Astrocyte (in vitro differentiated cells and primary cell): ENCODE data around the gene PRR15. TPM values are rescaled to one million over a fixed set of nuclear protein-coding genes. Genes with fewer than 3 reads are reported as not detected.

Source experiments
- DNase-seq: peaks from one replicate; pipeline ENCODE4 v3.0.0-alpha.2; 2010; ENCODE audit warnings: low read depth
- FAIRE-seq: peaks from 2 replicates; lab custom pipeline; 2011; peaks lifted over from hg19 to GRCh38; lab: Jason Lieb, UNC
- H2AFZ ChIP-seq: 2 replicates; pipeline ENCODE4 v1.6.0; 2012; ENCODE audit warnings: low read depth, low read length, inconsistent platforms
- H3K27ac ChIP-seq: 2 replicates; pipeline ENCODE4 v1.5.1; 2011; ENCODE audit warnings: low read depth, low read length, inconsistent platforms
- H3K27me3 ChIP-seq: 2 replicates; pipeline ENCODE4 v1.6.0; 2011; ENCODE audit warnings: low read length, inconsistent platforms; ENCODE audit not compliant: insufficient read depth
- H3K36me3 ChIP-seq: 2 replicates; pipeline ENCODE4 v1.5.1; 2011; ENCODE audit warnings: low read length, inconsistent platforms; ENCODE audit not compliant: insufficient read depth
- H3K4me1 ChIP-seq: 2 replicates; pipeline ENCODE4 v1.5.1; 2011; ENCODE audit warnings: low read length, inconsistent platforms; ENCODE audit not compliant: insufficient read depth
- H3K4me2 ChIP-seq: 2 replicates; pipeline ENCODE4 v1.6.0; 2012; ENCODE audit warnings: low read length, inconsistent platforms
- H3K4me3 ChIP-seq: 2 replicates; pipeline ENCODE4 v1.5.1; 2011; ENCODE audit warnings: low read depth, mild to moderate bottlenecking, low read length, inconsistent platforms; ENCODE audit not compliant: insufficient read depth
- H3K79me2 ChIP-seq: 2 replicates; pipeline ENCODE4 v1.6.0; 2012; ENCODE audit warnings: mild to moderate bottlenecking, low read length, inconsistent platforms; ENCODE audit not compliant: insufficient read depth
- H3K9ac ChIP-seq: 2 replicates; pipeline ENCODE4 v1.6.0; 2012; ENCODE audit warnings: mild to moderate bottlenecking, low read length, inconsistent platforms
- H3K9me3 ChIP-seq: 2 replicates; pipeline ENCODE4 v1.5.1; 2012; ENCODE audit warnings: low read depth, mild to moderate bottlenecking, low read length, inconsistent platforms; ENCODE audit not compliant: insufficient read depth
- H4K20me1 ChIP-seq: 2 replicates; pipeline ENCODE4 v1.6.0; 2012; ENCODE audit warnings: low read length, inconsistent platforms; ENCODE audit not compliant: insufficient read depth
- H3K27ac Mint-ChIP-seq: one replicate; pipeline ENCODE4 v1.8.0; 2021; ENCODE audit warnings: mild to moderate bottlenecking, mixed read lengths; ENCODE audit not compliant: unreplicated experiment
- H3K27me3 Mint-ChIP-seq: one replicate; pipeline ENCODE4 v1.8.0; 2021; ENCODE audit warnings: low read depth, mixed read lengths; ENCODE audit not compliant: unreplicated experiment
- H3K36me3 Mint-ChIP-seq: one replicate; pipeline ENCODE4 v1.8.0; 2021; ENCODE audit warnings: low read depth, mixed read lengths; ENCODE audit not compliant: unreplicated experiment
- H3K4me1 Mint-ChIP-seq: one replicate; pipeline ENCODE4 v1.8.0; 2021; ENCODE audit warnings: low read depth, mixed read lengths; ENCODE audit not compliant: unreplicated experiment
- H3K4me3 Mint-ChIP-seq: one replicate; pipeline ENCODE4 v1.8.0; 2021; ENCODE audit warnings: mild to moderate bottlenecking, moderate library complexity, mixed read lengths; ENCODE audit not compliant: unreplicated experiment
- H3K9me3 Mint-ChIP-seq: one replicate; pipeline ENCODE4 v1.8.0; 2021; ENCODE audit warnings: mild to moderate bottlenecking, mixed read lengths; ENCODE audit not compliant: unreplicated experiment
- EZH2 ChIP-seq: IDR thresholded peaks from 2 replicates; pipeline ENCODE4 v1.6.1; 2012; ENCODE audit warnings: mild to moderate bottlenecking, low read length, inconsistent platforms; ENCODE audit not compliant: insufficient read depth
- total RNA-seq: library from RNA; stranded (reverse); gene quantifications from 2 replicates; pipeline ENCODE4 v1.2.1, GENCODE V29; 2021
- TF ChIP-seq, protein P1 (sequence below): IDR thresholded peaks from 2 replicates; pipeline ENCODE4 v1.5.1; 2011; ENCODE audit warnings: low read depth, mild to moderate bottlenecking, inconsistent platforms, low read length, moderate library complexity; ENCODE audit not compliant: insufficient read depth

PRR15 gene
- total RNA-seq, 1 donor from 2014 or later = 11.1 TPM

DNA sequence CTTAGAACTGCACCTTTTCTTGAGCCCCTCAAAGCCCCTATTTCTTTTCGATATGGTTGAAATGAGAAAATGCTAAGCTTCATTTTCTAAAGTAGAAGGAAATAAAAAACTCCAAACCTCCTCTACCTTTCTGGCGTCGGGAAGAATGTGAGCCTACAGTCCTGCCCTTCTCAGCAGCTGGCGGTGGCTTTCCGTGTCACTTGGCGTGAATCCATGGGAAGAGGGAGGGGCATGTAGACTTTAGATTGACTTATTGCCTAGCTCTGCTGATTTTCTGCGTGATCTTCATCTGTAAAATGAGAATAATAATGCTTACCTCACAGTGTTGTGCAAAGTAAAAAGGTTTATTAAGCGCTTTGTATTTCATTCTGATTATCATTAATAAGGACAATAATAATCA lies 35.0 kb downstream of the PRR15 start:
- H3K4me3 Mint-ChIP-seq = no peak overlapping the region
- Histone ChIP-seq H2AFZ (no peak overlapping the region), H4K20me1 (no peaks in the 10 kb centered on the region), H3K79me2 (no peaks in the 10 kb centered on the region), H3K36me3 (no peaks in the 10 kb centered on the region), H3K27ac (no peak overlapping the region), H3K4me1 (no peaks in the 10 kb centered on the region), H3K9me3 (no peaks in the 10 kb centered on the region), H3K4me2 (no peak overlapping the region), H3K4me3 (no peak overlapping the region), H3K27me3 (no peaks in the 10 kb centered on the region), H3K9ac (no peak overlapping the region)
- TF ChIP-seq, protein P1, sequence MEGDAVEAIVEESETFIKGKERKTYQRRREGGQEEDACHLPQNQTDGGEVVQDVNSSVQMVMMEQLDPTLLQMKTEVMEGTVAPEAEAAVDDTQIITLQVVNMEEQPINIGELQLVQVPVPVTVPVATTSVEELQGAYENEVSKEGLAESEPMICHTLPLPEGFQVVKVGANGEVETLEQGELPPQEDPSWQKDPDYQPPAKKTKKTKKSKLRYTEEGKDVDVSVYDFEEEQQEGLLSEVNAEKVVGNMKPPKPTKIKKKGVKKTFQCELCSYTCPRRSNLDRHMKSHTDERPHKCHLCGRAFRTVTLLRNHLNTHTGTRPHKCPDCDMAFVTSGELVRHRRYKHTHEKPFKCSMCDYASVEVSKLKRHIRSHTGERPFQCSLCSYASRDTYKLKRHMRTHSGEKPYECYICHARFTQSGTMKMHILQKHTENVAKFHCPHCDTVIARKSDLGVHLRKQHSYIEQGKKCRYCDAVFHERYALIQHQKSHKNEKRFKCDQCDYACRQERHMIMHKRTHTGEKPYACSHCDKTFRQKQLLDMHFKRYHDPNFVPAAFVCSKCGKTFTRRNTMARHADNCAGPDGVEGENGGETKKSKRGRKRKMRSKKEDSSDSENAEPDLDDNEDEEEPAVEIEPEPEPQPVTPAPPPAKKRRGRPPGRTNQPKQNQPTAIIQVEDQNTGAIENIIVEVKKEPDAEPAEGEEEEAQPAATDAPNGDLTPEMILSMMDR = no peak
- no peak for TF ChIP-seq EZH2
- no peak overlapping the region for H3K27ac Mint-ChIP-seq
- FAIRE-seq = no peak
- no peak for DNase-seq
- peaks cover under 1% of the 10 kb centered on the region for H3K4me1 Mint-ChIP-seq
- no peaks in the 10 kb centered on the region for H3K9me3 Mint-ChIP-seq
- H3K36me3 Mint-ChIP-seq = no peaks in the 10 kb centered on the region
- H3K27me3 Mint-ChIP-seq = no peaks in the 10 kb centered on the region

DNA sequence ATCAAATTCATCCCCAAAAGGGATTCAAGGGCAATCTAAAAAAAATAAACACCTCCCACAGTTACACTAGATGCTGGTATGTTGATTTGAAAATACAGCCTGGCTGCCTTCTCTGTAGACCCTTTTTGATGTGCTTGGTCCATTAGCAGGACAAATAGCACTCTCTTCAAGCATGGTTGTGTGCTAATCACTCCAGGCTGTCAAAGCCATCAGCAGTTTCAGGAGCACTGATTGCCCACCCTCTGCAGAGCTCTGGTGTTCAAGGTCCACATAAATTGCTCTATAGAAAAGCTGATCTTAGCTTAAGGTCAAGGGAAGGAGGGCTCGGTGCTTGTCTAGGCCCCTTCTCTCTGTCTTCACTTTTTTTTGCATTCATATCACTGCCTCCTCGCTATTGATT lies 35.4 kb downstream of the PRR15 start:
- FAIRE-seq (no peak), DNase-seq (no peak)
- Histone ChIP-seq H4K20me1 (no peaks in the 10 kb centered on the region), H3K4me1 (no peaks in the 10 kb centered on the region), H3K27me3 (no peaks in the 10 kb centered on the region), H3K36me3 (no peaks in the 10 kb centered on the region), H3K4me3 (no peak overlapping the region), H3K9ac (no peak overlapping the region), H3K9me3 (no peaks in the 10 kb centered on the region), H2AFZ (no peak overlapping the region), H3K4me2 (no peak overlapping the region), H3K79me2 (no peaks in the 10 kb centered on the region), H3K27ac (no peak overlapping the region)
- no peaks in the 10 kb centered on the region for H3K36me3 Mint-ChIP-seq
- no peaks in the 10 kb centered on the region for H3K27me3 Mint-ChIP-seq
- no peaks in the 10 kb centered on the region for H3K4me1 Mint-ChIP-seq
- H3K9me3 Mint-ChIP-seq = no peaks in the 10 kb centered on the region
- no peak overlapping the region for H3K4me3 Mint-ChIP-seq
- no peak for TF ChIP-seq EZH2
- TF ChIP-seq, protein P1 = no peak
- no peak overlapping the region for H3K27ac Mint-ChIP-seq

DNA sequence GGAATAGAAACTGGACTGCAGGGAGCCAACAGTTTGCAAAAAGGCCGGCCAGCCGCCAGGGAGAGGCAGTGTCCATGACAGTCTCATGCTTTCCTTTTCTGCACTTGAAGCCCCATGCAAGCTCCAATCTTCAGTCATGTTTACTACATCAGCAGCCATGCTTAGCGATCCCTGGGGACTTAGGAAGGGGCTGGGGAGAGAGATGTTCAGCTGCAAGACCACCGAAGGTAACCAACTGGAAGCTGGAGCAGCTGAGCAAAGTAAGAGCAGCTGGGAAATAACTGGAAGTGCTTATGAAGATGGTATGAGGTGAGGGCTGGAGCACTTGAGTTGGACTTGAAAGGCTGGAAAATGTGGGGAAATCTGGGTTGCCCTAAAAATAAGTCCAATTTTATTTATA lies 37.0 kb downstream of the PRR15 start:
- Mint-ChIP-seq H3K27me3 (no peaks in the 10 kb centered on the region), H3K27ac (no peak overlapping the region), H3K36me3 (no peaks in the 10 kb centered on the region), H3K9me3 (no peaks in the 10 kb centered on the region), H3K4me3 (no peak overlapping the region), H3K4me1 (no peaks in the 10 kb centered on the region)
- Histone ChIP-seq H3K27me3 (no peaks in the 10 kb centered on the region), H3K4me2 (no peak overlapping the region), H3K9me3 (no peaks in the 10 kb centered on the region), H4K20me1 (no peaks in the 10 kb centered on the region), H3K4me3 (no peak overlapping the region), H3K79me2 (no peaks in the 10 kb centered on the region), H3K27ac (no peak overlapping the region), H3K9ac (no peak overlapping the region), H3K36me3 (no peaks in the 10 kb centered on the region), H3K4me1 (peaks cover under 1% of the 10 kb centered on the region), H2AFZ (no peak overlapping the region)
- TF ChIP-seq, protein P1 = no peak
- TF ChIP-seq EZH2 = no peak
- no peak for FAIRE-seq
- DNase-seq = no peak
